Neural cell (in vitro differentiated cells): Measurements from ENCODE around the gene KRTAP12-1.

ENCODE experiments used
- CTCF ChIP-seq: fragments of 450-650 bp; IDR thresholded peaks from 2 replicates; pipeline ENCODE4 v1.5.1; 2014; ENCODE audit warnings: antibody characterized with exemption, mild to moderate bottlenecking, moderate library complexity; ENCODE audit not compliant: poor library complexity, severe bottlenecking
- EP300 ChIP-seq: fragments of 450-650 bp; conservative IDR thresholded peaks from 2 replicates; pipeline ENCODE4 v1.6.1; 2014; ENCODE audit warnings: antibody characterized with exemption, mild to moderate bottlenecking, moderate library complexity; ENCODE audit not compliant: poor library complexity, severe bottlenecking
- EZH2 ChIP-seq: fragments of 200-600, 300-800 bp; shearing (Covaris generic), sonication (generic); IDR thresholded peaks from 2 replicates; pipeline ENCODE4 v1.6.1; 2014; ENCODE audit warnings: antibody characterized with exemption, low read length, borderline replicate concordance, mild to moderate bottlenecking; ENCODE audit not compliant: insufficient read depth, poor library complexity, severe bottlenecking
- MXI1 ChIP-seq: fragments of 450-650 bp; conservative IDR thresholded peaks from 2 replicates; pipeline ENCODE4 v1.6.1; 2014; ENCODE audit warnings: antibody characterized with exemption, mild to moderate bottlenecking; ENCODE audit not compliant: poor library complexity, severe bottlenecking
- SMC3 ChIP-seq: fragments of 450-650 bp; conservative IDR thresholded peaks from 2 replicates; pipeline ENCODE4 v1.6.1; 2014; ENCODE audit warnings: antibody characterized with exemption, mild to moderate bottlenecking, moderate library complexity; ENCODE audit not compliant: poor library complexity

GRCh38 chr21:44726826-44727225 is 44.9 kb upstream of the KRTAP12-1 start:
- no peak for TF ChIP-seq CTCF
- TF ChIP-seq SMC3 = no peak
- no peak for TF ChIP-seq EZH2
- TF ChIP-seq EP300 = no peak
- TF ChIP-seq MXI1 = no peak
